Measurements from ENCODE around the gene SPTLC2. TPM values are rescaled to one million over a fixed set of nuclear protein-coding genes. Genes with fewer than 3 reads are reported as not detected.

The SPTLC2 gene
- total and polyA plus RNA-seq, 2 of the 8 experiments (the other 6 are each of a cell fraction or from before 2014, with no cell fraction given): 8.9 to 35.1 TPM

GRCh38 chr14:77646907-77647306 is 30.5 kb upstream of the SPTLC2 start (continued):
- TF ChIP-seq, protein P1, sequence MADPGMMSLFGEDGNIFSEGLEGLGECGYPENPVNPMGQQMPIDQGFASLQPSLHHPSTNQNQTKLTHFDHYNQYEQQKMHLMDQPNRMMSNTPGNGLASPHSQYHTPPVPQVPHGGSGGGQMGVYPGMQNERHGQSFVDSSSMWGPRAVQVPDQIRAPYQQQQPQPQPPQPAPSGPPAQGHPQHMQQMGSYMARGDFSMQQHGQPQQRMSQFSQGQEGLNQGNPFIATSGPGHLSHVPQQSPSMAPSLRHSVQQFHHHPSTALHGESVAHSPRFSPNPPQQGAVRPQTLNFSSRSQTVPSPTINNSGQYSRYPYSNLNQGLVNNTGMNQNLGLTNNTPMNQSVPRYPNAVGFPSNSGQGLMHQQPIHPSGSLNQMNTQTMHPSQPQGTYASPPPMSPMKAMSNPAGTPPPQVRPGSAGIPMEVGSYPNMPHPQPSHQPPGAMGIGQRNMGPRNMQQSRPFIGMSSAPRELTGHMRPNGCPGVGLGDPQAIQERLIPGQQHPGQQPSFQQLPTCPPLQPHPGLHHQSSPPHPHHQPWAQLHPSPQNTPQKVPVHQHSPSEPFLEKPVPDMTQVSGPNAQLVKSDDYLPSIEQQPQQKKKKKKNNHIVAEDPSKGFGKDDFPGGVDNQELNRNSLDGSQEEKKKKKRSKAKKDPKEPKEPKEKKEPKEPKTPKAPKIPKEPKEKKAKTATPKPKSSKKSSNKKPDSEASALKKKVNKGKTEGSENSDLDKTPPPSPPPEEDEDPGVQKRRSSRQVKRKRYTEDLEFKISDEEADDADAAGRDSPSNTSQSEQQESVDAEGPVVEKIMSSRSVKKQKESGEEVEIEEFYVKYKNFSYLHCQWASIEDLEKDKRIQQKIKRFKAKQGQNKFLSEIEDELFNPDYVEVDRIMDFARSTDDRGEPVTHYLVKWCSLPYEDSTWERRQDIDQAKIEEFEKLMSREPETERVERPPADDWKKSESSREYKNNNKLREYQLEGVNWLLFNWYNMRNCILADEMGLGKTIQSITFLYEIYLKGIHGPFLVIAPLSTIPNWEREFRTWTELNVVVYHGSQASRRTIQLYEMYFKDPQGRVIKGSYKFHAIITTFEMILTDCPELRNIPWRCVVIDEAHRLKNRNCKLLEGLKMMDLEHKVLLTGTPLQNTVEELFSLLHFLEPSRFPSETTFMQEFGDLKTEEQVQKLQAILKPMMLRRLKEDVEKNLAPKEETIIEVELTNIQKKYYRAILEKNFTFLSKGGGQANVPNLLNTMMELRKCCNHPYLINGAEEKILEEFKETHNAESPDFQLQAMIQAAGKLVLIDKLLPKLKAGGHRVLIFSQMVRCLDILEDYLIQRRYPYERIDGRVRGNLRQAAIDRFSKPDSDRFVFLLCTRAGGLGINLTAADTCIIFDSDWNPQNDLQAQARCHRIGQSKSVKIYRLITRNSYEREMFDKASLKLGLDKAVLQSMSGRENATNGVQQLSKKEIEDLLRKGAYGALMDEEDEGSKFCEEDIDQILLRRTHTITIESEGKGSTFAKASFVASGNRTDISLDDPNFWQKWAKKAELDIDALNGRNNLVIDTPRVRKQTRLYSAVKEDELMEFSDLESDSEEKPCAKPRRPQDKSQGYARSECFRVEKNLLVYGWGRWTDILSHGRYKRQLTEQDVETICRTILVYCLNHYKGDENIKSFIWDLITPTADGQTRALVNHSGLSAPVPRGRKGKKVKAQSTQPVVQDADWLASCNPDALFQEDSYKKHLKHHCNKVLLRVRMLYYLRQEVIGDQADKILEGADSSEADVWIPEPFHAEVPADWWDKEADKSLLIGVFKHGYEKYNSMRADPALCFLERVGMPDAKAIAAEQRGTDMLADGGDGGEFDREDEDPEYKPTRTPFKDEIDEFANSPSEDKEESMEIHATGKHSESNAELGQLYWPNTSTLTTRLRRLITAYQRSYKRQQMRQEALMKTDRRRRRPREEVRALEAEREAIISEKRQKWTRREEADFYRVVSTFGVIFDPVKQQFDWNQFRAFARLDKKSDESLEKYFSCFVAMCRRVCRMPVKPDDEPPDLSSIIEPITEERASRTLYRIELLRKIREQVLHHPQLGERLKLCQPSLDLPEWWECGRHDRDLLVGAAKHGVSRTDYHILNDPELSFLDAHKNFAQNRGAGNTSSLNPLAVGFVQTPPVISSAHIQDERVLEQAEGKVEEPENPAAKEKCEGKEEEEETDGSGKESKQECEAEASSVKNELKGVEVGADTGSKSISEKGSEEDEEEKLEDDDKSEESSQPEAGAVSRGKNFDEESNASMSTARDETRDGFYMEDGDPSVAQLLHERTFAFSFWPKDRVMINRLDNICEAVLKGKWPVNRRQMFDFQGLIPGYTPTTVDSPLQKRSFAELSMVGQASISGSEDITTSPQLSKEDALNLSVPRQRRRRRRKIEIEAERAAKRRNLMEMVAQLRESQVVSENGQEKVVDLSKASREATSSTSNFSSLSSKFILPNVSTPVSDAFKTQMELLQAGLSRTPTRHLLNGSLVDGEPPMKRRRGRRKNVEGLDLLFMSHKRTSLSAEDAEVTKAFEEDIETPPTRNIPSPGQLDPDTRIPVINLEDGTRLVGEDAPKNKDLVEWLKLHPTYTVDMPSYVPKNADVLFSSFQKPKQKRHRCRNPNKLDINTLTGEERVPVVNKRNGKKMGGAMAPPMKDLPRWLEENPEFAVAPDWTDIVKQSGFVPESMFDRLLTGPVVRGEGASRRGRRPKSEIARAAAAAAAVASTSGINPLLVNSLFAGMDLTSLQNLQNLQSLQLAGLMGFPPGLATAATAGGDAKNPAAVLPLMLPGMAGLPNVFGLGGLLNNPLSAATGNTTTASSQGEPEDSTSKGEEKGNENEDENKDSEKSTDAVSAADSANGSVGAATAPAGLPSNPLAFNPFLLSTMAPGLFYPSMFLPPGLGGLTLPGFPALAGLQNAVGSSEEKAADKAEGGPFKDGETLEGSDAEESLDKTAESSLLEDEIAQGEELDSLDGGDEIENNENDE (IDR thresholded peaks at IDR 0.05; ENCODE audit: insufficient replicate concordance, low read length): no peak
- TF ChIP-seq RFX5 (IDR thresholded peaks at IDR 0.05; ENCODE audit: borderline replicate concordance, low read depth, low read length): no peak
- no peak for TF ChIP-seq CTBP2 (IDR thresholded peaks at IDR 0.05; ENCODE audit: borderline replicate concordance, insufficient read depth, insufficient read length, low read length)
- no peak for TF ChIP-seq E2F6 (IDR thresholded peaks at IDR 0.05)
- TF ChIP-seq, protein P2, sequence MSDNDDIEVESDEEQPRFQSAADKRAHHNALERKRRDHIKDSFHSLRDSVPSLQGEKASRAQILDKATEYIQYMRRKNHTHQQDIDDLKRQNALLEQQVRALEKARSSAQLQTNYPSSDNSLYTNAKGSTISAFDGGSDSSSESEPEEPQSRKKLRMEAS (IDR thresholded peaks at IDR 0.05): no peak
- no peak for TF ChIP-seq CEBPB (IDR thresholded peaks at IDR 0.05; ENCODE audit: low read depth, low read length)
- no peak for TF ChIP-seq POU5F1 (IDR thresholded peaks at IDR 0.05; ENCODE audit: low read depth, low read length)
- no peak for TF ChIP-seq BACH1 (IDR thresholded peaks at IDR 0.05; ENCODE audit: low read length)
- no peak for TF ChIP-seq RAD21 (IDR thresholded peaks at IDR 0.05 in 1 of 2, conservative IDR thresholded peaks at IDR 0.05 in 1 of 2; ENCODE audit: low read depth in 2 of 2, low read length in 2 of 2)
- TF ChIP-seq RXRA (IDR thresholded peaks at IDR 0.05; ENCODE audit: insufficient read depth, low read depth, low read length): no peak
- TF ChIP-seq BCL11A (IDR thresholded peaks at IDR 0.05; ENCODE audit: low read depth in 2 of 2, low read length in 2 of 2): no peak
